ENCODE measurements around the gene KCNQ1OT1. TPM values are rescaled to one million over a fixed set of nuclear protein-coding genes. Genes with fewer than 3 reads are reported as not detected.

KCNQ1OT1 gene
- total and polyA plus RNA-seq, 8 donors: under 0.01 to 15.1 (median 2.3) TPM

DNA sequence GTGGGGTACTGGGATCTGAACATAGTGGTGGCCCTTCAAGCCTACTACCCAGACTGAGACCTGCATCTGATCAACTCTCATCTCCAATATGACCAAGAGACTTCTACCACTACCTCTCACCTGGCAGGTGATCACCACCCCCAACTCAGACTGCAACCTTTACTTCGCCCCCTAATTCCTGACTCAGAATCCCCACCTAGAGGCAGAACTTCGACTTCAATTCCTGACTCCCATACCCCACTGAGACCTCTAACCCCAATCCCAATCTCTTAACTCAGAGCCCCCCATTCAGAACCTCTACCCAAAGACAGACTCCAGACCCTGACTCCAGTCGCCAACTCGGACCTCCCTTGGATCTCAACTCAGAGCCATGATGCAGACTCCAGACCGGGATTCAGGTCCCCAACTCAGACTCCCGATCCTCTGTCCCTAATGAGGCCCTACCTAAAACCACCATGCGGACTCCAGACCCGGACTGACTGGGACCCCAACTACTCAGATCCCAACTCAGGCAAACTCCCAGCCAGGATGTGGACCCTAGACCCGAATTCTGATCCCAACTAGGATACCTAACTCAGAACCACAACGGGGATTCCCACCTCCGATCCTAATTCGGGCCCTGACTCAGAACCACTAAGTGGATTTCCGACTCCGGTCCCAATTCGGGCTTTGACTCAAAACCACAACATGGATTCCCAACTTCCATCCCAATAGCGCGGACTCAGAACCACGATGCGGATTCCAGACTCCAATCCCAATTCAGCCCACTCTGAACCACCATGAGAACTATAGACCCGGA, 1.2 kb downstream of the KCNQ1OT1 start:
- TF ChIP-seq, protein P1, sequence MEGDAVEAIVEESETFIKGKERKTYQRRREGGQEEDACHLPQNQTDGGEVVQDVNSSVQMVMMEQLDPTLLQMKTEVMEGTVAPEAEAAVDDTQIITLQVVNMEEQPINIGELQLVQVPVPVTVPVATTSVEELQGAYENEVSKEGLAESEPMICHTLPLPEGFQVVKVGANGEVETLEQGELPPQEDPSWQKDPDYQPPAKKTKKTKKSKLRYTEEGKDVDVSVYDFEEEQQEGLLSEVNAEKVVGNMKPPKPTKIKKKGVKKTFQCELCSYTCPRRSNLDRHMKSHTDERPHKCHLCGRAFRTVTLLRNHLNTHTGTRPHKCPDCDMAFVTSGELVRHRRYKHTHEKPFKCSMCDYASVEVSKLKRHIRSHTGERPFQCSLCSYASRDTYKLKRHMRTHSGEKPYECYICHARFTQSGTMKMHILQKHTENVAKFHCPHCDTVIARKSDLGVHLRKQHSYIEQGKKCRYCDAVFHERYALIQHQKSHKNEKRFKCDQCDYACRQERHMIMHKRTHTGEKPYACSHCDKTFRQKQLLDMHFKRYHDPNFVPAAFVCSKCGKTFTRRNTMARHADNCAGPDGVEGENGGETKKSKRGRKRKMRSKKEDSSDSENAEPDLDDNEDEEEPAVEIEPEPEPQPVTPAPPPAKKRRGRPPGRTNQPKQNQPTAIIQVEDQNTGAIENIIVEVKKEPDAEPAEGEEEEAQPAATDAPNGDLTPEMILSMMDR (IDR thresholded peaks at IDR 0.05): no peak
- no peak for TF ChIP-seq EP300 (IDR thresholded peaks at IDR 0.05)
- TF ChIP-seq POLR2AphosphoS5 (IDR thresholded peaks at IDR 0.05): no peak
- no peak for TF ChIP-seq POLR2A (IDR thresholded peaks at IDR 0.05)
- no peaks in the 10 kb centered on the region for H3K27me3 ChIP-seq
- intact Hi-C loops (cut with DNase I; ENCODE audit: low total_unique reads): no loop called here
- peaks cover 0 to 76% (median 48%) of the 10 kb centered on the region in 4 donors for H3K4me1 ChIP-seq
- H3K27ac ChIP-seq: peak overlapping the region; percentile 19 to 96 (median 89)
- WGBS, 5 donors: 34 to 69% (median 52%) methylated on average over 18 to 20 of the region's 20 CpGs
- DNase-seq: no peak
- H3K36me3 ChIP-seq: peaks cover 0 to 3% (median 0%) of the 10 kb centered on the region in 4 donors
- H3K9me3 ChIP-seq: no peaks in the 10 kb centered on the region
- peak overlapping the region; percentile 63 to 72 (median 68) for H3K4me3 ChIP-seq

DNA sequence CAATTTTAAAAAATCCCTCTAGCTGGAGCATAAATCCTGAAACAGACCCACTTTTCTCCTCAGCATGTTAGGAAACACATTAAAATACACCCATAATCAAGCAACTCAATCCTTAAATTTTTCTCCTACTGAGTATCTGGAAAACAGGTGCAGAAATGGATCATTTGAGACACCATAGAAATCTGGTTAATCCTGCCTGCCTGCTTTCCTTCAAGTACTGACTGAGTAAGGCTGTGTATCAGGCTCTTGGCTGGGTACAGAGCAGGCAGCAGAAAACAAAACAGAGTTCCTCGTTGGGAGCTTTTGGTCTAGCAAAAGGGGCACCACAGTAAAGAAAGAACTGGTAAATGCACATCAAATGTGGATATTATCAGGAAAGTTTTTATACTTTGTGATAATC, 1.9 kb downstream of the KCNQ1OT1 start:
- peak in 1 of 2 donors; percentile 61 for DNase-seq
- intact Hi-C loops (cut with DNase I; ENCODE audit: low total_unique reads): no loop called here
- peaks cover 0 to 5% (median 0%) of the 10 kb centered on the region in 4 donors for H3K36me3 ChIP-seq
- H3K4me1 ChIP-seq: peaks cover under 1 to 76% (median 49%) of the 10 kb centered on the region in 4 donors
- peak overlapping the region; percentile 63 to 72 (median 68) for H3K4me3 ChIP-seq
- H3K27me3 ChIP-seq: no peaks in the 10 kb centered on the region
- TF ChIP-seq, protein P1 (IDR thresholded peaks at IDR 0.05): no peak
- TF ChIP-seq EP300 (IDR thresholded peaks at IDR 0.05) (no peak), POLR2A (IDR thresholded peaks at IDR 0.05) (no peak), POLR2AphosphoS5 (IDR thresholded peaks at IDR 0.05) (no peak)
- H3K27ac ChIP-seq: peak overlapping the region in 2 of 5 donors; percentile 7 to 89
- 8 to 47% (median 24%) methylated on average over 1 of the region's 1 CpG for WGBS, 5 donors
- H3K9me3 ChIP-seq: no peaks in the 10 kb centered on the region

DNA sequence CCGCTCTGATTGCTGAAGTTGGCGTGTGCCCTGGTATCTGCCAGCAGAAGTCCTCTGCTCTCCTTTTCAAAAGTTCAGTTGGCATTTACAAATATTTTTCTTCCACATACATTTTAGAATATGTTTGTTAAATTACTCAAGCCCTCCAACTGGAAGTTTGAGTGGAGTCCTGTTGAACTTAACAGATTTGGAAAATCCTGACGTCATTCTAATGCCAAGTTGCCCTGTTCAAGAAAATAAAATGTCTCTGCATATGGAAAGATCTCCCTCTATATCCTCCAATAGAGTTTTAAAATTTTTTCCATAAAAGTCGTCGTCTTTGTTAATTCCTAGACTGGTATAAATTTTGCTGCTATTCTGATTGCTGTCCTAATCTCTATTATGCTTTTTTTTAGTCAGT, 3.3 kb downstream of the KCNQ1OT1 start:
- no peak for DNase-seq
- intact Hi-C loops (cut with DNase I; ENCODE audit: low total_unique reads): no loop called here
- Histone ChIP-seq H3K4me1 (peaks cover 5 to 83% (median 58%) of the 10 kb centered on the region in 4 donors), H3K27me3 (no peaks in the 10 kb centered on the region), H3K36me3 (peaks cover 0 to 5% (median 0%) of the 10 kb centered on the region in 4 donors), H3K9me3 (no peaks in the 10 kb centered on the region), H3K4me3 (no peak overlapping the region), H3K27ac (no peak overlapping the region)
- TF ChIP-seq POLR2AphosphoS5 (IDR thresholded peaks at IDR 0.05) (no peak), POLR2A (IDR thresholded peaks at IDR 0.05) (no peak), EP300 (IDR thresholded peaks at IDR 0.05) (no peak)
- TF ChIP-seq, protein P1 (IDR thresholded peaks at IDR 0.05): no peak
- 71 to 80% (median 80%) methylated on average over 5 of the region's 5 CpGs for WGBS, 5 donors

DNA sequence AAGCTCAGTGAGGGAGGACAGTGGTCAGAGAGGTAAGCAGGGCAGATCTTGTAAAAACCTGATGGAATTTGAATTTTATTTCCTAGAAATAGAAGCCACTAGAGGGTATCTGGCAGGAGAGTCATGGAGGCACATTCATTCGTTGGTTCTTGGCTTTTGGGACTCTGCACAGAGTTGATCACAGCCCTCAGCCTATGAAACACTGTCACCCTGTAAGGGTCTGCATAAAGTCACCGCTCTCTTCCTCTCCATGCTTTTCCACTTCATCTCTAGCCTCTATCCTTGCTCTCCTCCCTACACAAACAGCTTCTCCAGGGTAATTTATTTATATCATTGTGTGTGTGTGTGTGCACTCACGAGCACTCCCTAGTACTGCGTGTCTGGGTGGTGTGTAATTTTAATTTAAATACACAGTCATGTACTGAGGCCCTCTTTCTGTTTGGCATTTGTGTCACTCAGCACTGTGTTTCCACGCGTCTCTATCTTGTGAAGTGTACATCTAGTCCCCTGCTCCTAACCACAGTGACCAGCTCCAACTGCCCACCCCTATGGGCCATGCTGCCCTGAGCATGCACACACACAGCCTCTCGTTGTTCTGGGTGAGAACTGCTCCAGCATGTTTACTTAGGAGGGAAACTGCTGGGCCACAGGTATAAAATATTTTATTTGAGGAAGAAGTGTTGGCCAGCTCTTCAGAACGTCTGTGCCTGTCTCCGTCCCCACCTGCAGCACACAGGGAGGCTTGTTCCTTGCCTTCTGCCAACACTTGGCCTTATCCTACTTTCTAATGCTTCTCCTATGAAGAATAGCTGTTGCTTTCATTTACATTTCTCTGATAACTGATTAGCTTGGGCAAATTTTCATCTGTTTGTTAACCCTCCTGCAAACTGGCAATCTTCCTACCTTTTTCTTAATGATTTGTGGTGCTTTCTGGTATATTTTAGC, 4.5 kb downstream of the KCNQ1OT1 start:
- WGBS, 5 donors: 62 to 79% (median 66%) methylated on average over 9 of the region's 9 CpGs

More for the DNA sequence above, 4.5 kb downstream of the KCNQ1OT1 start:
- H3K27ac ChIP-seq: no peak overlapping the region
- no peaks in the 10 kb centered on the region for H3K9me3 ChIP-seq
- no peak for DNase-seq
- H3K4me1 ChIP-seq: peaks cover 5 to 83% (median 60%) of the 10 kb centered on the region in 4 donors
- intact Hi-C loops (cut with DNase I; ENCODE audit: low total_unique reads): no loop called here
- H3K36me3 ChIP-seq: peaks cover 0 to 5% (median 0%) of the 10 kb centered on the region in 4 donors
- no peaks in the 10 kb centered on the region for H3K27me3 ChIP-seq
- TF ChIP-seq EP300 (IDR thresholded peaks at IDR 0.05): no peak
- TF ChIP-seq, protein P1 (IDR thresholded peaks at IDR 0.05): no peak
- TF ChIP-seq POLR2A (IDR thresholded peaks at IDR 0.05): no peak
- TF ChIP-seq POLR2AphosphoS5 (IDR thresholded peaks at IDR 0.05): no peak
- H3K4me3 ChIP-seq: no peak overlapping the region
